Islet of Langerhans (tissue), 1 donor: ENCODE results near the gene PRB3.

ENCODE experiments used
- FAIRE-seq: peaks from one replicate; lab custom pipeline; 2011; peaks lifted over from hg19 to GRCh38; lab: Jason Lieb, UNC

Gene PRB3

DNA sequence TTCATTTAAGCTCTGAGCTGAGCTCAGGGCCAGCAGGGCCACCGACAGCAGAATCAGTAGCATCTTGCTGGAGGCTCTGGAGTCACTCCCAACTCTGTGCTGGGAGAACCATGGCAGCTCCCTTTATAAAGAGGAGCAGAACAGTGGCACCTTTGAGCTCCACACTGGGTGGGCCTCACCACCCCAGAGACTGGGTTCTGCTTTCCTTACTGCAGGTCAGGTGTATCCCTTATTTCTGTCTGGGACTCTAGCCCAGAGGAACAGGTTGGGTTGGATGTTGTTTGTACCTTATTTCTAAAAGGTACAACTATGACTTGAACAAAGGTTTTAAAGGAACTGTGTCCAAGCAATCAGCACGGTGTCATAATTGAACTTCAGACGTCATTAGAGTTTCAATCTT lies at the start of gene PRB3:
Gene PRB3 (minus strand): TSS at position 101 of the 400 bp plus-strand sequence. CDS start 38 bp downstream, at position 63.
- FAIRE-seq: no peak

DNA sequence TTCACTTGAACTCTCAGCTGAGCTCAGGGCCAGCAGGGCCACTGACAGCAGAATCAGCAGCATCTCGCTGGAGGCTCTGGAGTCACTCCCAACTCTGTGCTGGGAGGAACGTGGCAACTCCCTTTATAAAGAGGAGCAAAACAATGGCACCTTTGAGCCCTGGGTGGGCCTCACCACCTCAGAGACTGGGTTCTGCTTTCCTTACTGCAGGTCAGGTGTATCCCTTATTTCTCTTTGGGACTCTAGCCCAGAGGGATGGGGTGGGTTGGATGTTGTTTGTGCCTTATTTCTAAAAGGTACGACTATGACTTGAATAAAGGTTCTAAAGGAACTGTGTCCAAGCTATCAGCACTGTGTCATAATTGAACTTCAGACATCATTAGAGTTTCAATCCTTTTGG lies 40.8 kb upstream of the PRB3 start, which contains the start of gene PRB4:
Gene PRB4 (minus strand): TSS at position 101 of the 400 bp plus-strand sequence. CDS start 38 bp downstream, at position 63.
- FAIRE-seq: no peak

DNA sequence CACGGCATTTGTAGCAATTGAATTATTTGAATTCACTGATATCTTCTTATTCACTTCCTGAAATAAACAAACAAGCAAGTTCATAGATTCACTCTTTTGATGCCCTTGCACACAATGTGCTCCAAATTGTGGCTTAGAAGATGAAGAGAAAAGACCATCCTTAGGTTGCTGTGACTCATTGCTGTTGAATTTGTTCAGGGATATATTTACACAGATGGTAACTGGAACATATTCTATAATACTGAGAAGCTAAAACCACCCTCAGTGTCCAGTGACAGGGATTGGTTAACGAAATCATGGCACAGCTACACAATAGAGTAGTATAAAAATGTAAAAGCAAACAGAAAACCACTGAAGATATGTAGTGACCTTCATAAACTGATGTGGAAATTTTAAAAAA lies 37.6 kb upstream of the PRB3 start:
- FAIRE-seq: no peak

DNA sequence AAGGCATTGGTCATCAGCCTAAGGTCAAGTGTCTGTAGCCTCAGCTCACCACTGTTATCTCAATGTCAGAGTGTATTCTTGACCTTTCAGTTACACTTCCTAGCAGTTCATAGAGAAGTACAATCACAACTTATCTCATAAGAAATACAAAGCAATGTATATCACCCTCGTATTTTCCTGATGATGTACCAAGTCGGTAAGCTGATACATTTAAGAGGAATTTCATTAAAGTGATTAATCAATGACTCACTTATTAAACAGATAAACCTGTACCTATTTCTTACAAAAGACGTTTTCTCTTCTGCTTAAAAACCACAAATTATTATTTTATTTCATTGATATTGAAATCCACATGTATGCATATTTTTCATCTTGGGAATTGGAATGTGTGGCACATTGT lies 3.9 kb upstream of the PRB3 start:
- FAIRE-seq: no peak

DNA sequence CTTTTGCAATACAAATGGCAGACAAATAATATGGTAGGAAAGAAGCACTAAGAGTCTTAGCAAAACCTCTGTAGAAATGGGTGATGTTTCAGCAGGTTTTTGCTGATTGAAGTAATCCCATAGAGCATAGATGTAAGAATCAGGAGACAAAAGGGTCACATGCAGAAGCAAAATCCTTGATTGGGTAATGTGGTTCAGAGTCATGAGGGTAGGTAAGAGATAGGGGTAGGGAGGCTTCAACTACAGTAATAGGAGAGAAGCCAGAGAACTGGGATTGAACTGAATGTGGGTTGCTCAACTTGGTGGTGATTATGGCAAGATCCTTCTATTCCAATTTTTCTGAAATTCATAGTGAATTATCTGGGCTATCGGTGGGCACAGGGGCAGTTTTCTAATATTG lies 5.0 kb downstream of the PRB3 start:
- FAIRE-seq: no peak

DNA sequence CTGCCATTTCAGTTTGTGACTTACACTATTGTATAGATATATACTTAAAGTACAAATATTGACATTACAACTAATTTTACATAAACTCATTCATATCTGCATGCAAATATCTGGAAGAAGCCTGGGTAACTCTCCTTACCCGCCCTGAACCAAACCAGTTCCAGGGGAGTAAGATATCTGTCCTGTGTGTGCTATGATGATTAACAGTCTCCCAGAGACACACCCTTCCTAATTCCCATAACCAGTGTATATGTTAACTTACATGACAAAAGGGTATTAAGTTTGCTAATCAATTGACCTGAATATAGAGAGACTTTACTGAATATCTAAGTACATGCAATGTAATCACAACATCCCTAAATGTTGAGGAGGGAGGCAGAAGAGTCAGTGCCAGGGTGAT lies 23.0 kb downstream of the PRB3 start:
- FAIRE-seq: no peak

DNA sequence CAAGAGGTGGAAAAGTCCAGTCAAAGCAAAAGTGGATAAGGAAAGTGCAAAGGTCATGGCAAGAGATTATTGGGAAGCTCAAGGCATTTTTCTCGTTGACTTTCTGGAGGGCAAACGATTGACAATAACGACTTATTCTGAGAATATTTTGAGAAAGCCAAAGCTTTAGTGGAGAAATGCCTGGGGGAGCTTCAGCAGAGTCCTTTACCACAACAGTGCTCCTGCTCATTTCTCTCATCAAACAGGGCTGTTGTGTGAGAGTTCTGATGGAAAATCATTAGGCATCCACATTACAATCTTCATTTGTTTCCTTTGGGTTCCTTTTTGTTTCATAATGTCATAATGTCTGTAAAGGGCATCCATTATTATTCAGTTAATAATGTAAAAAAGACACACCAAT lies 26.9 kb downstream of the PRB3 start:
- FAIRE-seq: no peak

DNA sequence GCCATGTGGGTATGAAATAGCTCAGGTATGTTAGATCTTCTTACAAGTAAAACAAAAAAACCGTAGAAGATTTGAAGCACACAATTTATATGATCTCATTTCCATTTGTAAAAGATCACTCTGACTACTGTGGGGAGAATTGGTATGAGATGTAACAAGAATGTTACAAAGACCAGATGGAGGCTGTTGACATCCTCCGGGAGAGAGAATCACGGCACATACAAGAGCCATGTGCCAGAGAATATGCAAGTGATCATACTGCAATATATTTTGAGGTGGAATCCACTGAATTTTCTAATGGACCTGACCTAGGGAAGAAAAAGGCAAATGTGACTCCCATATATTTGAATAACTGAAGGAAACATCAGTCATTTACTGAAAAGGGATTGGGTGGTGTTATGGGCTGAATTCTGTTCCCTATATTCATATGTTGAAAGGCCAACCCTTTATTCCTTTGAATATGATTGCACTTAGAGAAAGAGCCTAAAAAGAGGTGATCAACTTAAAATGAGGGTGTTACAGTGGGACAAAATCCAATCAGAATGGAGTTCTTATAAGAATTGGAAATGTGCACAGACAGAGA lies 29.1 kb downstream of the PRB3 start:
- no peak for FAIRE-seq

DNA sequence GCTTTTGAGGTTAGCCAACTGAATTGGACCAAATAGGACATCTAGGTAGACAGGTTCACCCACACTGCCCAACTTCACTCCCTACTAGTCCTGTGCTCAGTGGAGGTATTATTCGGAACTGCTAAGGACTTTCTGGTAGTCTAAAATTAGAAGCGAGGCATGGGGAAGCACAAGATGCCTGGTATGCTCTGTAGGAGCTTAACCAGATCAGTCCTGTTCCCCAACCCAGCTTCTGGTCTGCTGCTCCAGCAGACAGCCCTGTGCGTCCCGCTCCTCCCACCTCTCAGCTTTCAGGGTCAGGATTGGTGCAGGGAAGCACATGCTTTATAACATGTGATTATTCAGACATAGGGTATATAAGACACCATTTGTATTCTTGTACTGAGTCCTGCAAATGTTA lies 31.2 kb downstream of the PRB3 start:
- FAIRE-seq: no peak

DNA sequence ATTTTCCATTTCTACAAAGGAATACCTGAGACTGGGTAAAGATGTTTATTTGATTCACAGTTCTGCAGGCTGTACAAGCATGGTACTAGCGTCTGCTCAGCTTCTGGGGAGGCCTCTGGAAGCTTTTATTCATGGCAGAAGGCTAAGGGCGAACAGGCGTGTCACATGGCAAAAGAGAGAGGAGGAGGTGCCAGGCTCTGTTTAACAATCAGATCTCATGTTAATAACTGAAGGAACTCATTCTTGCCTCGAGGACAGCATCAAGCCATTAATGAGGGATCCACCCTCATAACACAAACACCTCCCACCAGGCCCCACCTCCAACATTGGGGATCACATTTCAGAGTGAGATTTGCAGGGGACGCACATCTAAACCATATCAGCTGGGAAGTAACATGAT lies 36.0 kb downstream of the PRB3 start:
- no peak for FAIRE-seq

DNA sequence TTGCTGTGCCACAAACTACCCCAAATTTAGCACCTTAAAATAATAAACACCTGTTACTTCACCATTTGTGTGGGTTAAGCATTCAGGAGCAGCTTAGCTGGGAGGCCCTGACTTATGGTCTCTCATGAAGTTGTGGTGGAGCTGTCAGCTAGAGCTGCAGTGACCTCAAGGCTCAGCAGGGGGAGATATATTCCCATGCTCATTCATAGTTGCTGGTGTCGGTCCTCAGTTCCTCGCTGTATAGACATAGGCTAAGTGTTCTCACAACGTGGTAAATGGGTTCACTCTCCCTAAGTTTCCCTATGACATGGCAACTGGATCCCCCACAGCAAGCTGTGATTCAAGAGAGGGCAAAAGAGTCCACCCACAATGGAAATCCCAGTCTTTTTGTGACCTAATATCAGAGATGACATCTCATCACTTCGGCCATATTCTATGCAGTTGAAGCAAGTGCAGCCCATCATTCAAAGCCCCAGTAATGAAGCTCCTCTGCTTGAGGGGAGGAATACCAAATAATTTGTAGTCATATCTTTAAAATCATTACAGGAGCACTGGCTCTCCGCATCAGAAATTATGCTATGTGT lies 41.1 kb downstream of the PRB3 start:
- FAIRE-seq: no peak

DNA sequence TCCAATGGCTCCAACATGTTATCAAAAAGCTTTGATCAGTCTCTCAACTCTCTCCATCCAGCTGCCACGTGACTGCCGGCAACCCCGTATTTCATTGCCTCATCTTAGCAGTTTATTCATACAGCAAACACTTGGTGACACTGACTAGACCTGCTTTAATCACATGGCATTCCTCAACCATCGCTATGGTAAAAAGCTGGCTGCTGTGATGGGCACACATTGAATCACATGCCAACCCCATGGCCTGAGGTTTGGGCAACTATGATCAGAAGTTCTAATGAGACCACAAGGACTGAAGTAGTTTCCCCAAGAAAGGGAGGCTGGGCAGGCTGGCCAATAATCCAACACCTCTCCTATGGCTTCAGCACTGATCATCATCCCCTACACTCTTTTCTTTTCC lies 42.1 kb downstream of the PRB3 start:
- FAIRE-seq: no peak
